Measurements from ENCODE around the gene FGFBP2. TPM values are rescaled to one million over a fixed set of nuclear protein-coding genes. Genes with fewer than 3 reads are reported as not detected.
A peak's percentile ranks its signal among the peaks of the same experiment; 100 is the strongest.

FGFBP2 gene
- total RNA-seq, 1 donor from 2014 or later, result not detected

- H3K36me3 Mint-ChIP-seq (ENCODE audit: unreplicated experiment), result no peaks in the 10 kb centered on the region
- no peak for DNase-seq
- no peak overlapping the region for H3K4me3 Mint-ChIP-seq (ENCODE audit: unreplicated experiment)
- H3K27me3 Mint-ChIP-seq (ENCODE audit: unreplicated experiment), result peaks cover 2% of the 10 kb centered on the region
- no peak overlapping the region for H3K27ac Mint-ChIP-seq (ENCODE audit: unreplicated experiment)
- no peak for TF ChIP-seq CTCF (IDR thresholded peaks at IDR 0.05; ENCODE audit: partially characterized antibody, unreplicated experiment)
- H3K9me3 Mint-ChIP-seq (ENCODE audit: unreplicated experiment), result no peaks in the 10 kb centered on the region
- H3K4me1 Mint-ChIP-seq (ENCODE audit: low read depth, unreplicated experiment), result peaks cover 7% of the 10 kb centered on the region
Observed at GRCh38 chr4:15992167-15992485, 29.2 kb upstream of the FGFBP2 start.

DNA sequence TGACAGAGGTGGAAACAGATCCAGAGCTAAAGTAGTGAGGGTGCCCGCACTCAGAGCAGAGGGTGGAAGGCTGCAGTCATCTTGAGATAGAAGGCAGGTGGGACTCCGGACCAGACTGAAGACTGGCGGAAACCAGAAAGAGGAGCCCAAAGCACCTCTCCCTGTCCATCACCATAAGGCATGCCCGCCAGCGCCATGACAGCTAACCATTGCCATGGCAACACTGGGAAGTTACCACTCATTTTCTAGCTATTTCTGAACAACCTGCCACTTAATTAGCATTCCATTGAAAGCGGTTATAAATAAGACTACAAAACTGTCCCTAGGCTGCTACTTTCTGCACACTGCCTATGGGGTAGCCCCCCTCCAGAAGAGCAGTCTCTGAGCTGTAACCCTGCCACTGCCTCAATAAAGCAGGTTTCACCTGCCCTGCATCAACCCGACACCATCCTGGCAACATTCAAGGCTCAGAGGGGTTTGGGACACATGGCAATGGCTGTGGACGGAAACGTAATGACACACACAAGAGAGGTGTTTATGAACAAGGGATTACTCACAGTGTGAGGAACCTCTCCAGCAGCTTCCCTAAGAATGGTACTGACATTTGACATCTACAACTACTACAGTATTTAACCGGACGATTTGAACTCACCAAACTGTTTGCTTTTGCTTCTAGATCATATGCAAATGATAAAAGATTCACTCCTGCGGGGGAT is 27.8 kb upstream of the FGFBP2 start:
- H3K27me3 Mint-ChIP-seq (ENCODE audit: unreplicated experiment), result peaks cover 2% of the 10 kb centered on the region
- H3K9me3 Mint-ChIP-seq (ENCODE audit: unreplicated experiment), result no peaks in the 10 kb centered on the region
- no peak overlapping the region for H3K4me3 Mint-ChIP-seq (ENCODE audit: unreplicated experiment)
- DNase-seq, result no peak
- H3K27ac Mint-ChIP-seq (ENCODE audit: unreplicated experiment), result no peak overlapping the region
- H3K4me1 Mint-ChIP-seq (ENCODE audit: low read depth, unreplicated experiment), result peaks cover 7% of the 10 kb centered on the region
- H3K36me3 Mint-ChIP-seq (ENCODE audit: unreplicated experiment), result no peaks in the 10 kb centered on the region
- no peak for TF ChIP-seq CTCF (IDR thresholded peaks at IDR 0.05; ENCODE audit: partially characterized antibody, unreplicated experiment)

- no peaks in the 10 kb centered on the region for H3K9me3 Mint-ChIP-seq (ENCODE audit: unreplicated experiment)
- H3K36me3 Mint-ChIP-seq (ENCODE audit: unreplicated experiment), result no peaks in the 10 kb centered on the region
- H3K27me3 Mint-ChIP-seq (ENCODE audit: unreplicated experiment), result peaks cover 2% of the 10 kb centered on the region
- peak overlapping the region; percentile 39 for H3K4me3 Mint-ChIP-seq (ENCODE audit: unreplicated experiment)
- H3K27ac Mint-ChIP-seq (ENCODE audit: unreplicated experiment), result peak overlapping the region; percentile 60
- H3K4me1 Mint-ChIP-seq (ENCODE audit: low read depth, unreplicated experiment), result peaks cover 7% of the 10 kb centered on the region
- no peak for DNase-seq
- no peak for TF ChIP-seq CTCF (IDR thresholded peaks at IDR 0.05; ENCODE audit: partially characterized antibody, unreplicated experiment)
Observed at GRCh38 chr4:15989424-15989823, 26.4 kb upstream of the FGFBP2 start.

GRCh38 chr4:15988222-15988621 is 25.2 kb upstream of the FGFBP2 start:
- Mint-ChIP-seq H3K4me3 (ENCODE audit: unreplicated experiment) (no peak overlapping the region), H3K27ac (ENCODE audit: unreplicated experiment) (no peak overlapping the region), H3K4me1 (ENCODE audit: low read depth, unreplicated experiment) (peaks cover 7% of the 10 kb centered on the region), H3K27me3 (ENCODE audit: unreplicated experiment) (peaks cover 2% of the 10 kb centered on the region), H3K9me3 (ENCODE audit: unreplicated experiment) (no peaks in the 10 kb centered on the region), H3K36me3 (ENCODE audit: unreplicated experiment) (no peaks in the 10 kb centered on the region)
- TF ChIP-seq CTCF (IDR thresholded peaks at IDR 0.05; ENCODE audit: partially characterized antibody, unreplicated experiment), result no peak
- DNase-seq, result no peak

DNA sequence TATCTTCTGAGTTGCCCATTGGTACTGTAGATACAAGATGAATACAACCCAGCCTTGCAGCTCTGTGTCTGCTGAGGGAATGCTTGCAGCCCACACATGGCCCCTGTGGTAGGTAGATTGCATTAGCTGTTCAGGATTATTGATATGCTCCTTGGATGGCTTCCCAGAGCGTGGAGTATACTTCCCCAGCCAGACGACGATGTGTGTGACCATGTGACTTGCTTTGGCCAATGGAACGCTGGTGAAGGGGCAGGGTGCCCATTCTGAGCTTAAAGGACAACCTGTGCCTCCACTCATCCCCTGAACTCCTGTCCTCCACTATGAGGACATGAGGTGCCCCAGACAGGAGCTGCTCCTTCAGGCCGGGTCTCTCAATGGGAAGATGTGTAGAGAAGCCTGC is 23.9 kb upstream of the FGFBP2 start:
- no peaks in the 10 kb centered on the region for H3K9me3 Mint-ChIP-seq (ENCODE audit: unreplicated experiment)
- H3K27me3 Mint-ChIP-seq (ENCODE audit: unreplicated experiment), result peaks cover under 1% of the 10 kb centered on the region
- DNase-seq, result no peak
- no peak overlapping the region for H3K27ac Mint-ChIP-seq (ENCODE audit: unreplicated experiment)
- peaks cover 7% of the 10 kb centered on the region for H3K4me1 Mint-ChIP-seq (ENCODE audit: low read depth, unreplicated experiment)
- H3K4me3 Mint-ChIP-seq (ENCODE audit: unreplicated experiment), result no peak overlapping the region
- peaks cover 3% of the 10 kb centered on the region for H3K36me3 Mint-ChIP-seq (ENCODE audit: unreplicated experiment)
- TF ChIP-seq CTCF (IDR thresholded peaks at IDR 0.05; ENCODE audit: partially characterized antibody, unreplicated experiment), result no peak

Measured in glutamatergic neuron (in vitro differentiated cells).